Choroid plexus epithelial cell (primary cell): ENCODE measurements around the gene CHST13.

Experiments
- DNase-seq: peaks from one replicate; pipeline ENCODE4 v3.0.0-alpha.2; 2010; ENCODE audit warnings: low read depth
- H3K4me3 ChIP-seq: 2 replicates; pipeline ENCODE4 v1.5.1; 2011; ENCODE audit warnings: low read depth, mild to moderate bottlenecking, control low read depth, low read length, moderate library complexity
- TF ChIP-seq, protein P1 (sequence below): conservative IDR thresholded peaks from 2 replicates; pipeline ENCODE4 v1.5.1; 2011; ENCODE audit warnings: low read depth, mild to moderate bottlenecking, control low read depth, inconsistent platforms, low read length, moderate library complexity

The CHST13 gene

DNA sequence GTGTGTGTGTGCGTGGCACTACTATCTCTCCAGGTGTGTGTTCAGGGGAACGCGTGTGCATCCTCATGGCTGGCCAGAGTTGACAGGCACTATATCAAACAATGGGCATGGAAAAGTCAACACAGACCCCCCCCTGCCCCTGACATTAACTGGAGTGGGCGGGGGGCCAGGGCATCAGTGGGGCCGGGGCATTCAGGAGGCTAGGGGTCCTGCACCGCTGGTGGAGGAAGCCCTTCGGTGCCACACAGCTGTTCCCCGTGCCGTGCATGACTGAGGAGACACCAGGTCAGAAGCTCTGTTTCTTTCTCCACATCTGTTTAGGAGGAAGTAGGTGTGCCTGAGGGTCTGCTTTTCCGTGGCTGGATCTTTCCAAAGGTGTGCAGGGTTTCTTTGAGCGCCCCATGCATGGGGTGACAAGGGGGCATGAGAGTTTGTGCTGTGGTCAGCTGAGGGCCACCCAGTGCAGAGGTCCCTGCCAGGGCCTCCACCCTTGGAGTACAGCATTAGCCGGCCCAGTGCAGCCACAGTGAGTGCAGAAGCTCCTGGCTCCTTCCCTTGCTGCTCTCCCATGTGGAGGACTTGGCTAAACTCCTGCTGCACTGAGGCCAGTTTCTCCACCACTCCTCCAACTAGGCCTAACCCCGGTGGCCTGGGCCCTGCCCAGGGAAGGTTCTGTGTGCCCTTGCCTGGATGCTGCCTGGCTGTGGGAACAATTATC lies 27.3 kb downstream of the CHST13 start:
- no peak overlapping the region for H3K4me3 ChIP-seq
- DNase-seq = no peak
- TF ChIP-seq, protein P1, sequence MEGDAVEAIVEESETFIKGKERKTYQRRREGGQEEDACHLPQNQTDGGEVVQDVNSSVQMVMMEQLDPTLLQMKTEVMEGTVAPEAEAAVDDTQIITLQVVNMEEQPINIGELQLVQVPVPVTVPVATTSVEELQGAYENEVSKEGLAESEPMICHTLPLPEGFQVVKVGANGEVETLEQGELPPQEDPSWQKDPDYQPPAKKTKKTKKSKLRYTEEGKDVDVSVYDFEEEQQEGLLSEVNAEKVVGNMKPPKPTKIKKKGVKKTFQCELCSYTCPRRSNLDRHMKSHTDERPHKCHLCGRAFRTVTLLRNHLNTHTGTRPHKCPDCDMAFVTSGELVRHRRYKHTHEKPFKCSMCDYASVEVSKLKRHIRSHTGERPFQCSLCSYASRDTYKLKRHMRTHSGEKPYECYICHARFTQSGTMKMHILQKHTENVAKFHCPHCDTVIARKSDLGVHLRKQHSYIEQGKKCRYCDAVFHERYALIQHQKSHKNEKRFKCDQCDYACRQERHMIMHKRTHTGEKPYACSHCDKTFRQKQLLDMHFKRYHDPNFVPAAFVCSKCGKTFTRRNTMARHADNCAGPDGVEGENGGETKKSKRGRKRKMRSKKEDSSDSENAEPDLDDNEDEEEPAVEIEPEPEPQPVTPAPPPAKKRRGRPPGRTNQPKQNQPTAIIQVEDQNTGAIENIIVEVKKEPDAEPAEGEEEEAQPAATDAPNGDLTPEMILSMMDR = no peak

DNA sequence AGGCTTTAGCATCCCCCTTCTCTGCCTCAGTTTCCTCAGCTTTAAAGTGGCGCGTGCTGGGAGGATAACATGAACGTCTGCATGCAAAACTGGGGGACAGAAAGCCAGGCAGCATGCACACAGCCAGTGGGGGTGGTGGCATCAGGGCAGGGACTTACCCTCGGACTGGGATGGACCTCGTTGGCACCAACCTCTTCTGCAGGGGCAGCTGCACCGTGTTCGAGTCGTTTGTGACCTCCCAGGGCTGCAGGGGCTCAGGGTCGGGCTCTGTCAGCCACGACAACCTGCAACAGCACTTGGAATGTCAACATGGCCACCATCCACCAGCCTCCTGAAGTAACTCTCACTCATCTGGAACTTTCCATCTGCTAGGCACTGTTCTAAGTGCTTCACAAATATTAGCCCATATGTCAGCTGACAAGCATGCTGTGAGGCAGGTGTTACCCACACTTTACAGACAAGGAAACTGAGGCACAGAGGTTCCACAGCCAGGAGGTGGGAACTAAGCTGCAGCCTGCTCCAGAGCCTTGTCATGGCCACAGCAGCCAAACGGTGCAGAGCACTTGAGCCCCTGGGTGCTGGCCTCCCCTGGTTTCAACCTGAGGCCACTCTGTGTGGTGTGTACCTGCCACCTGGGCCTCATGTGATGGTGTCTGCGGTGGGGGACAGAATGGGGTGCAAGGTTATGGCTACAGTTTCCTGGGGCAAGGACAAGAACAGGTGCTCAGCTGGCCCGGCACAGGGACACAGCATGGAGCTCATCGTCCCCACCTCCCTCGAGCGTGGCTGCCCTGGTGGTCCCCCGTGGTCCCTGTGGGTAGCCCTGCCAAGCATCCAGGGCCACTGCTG lies 28.1 kb downstream of the CHST13 start:
- no peak for DNase-seq

GRCh38 chr3:126552688-126553283 lies 28.8 kb downstream of the CHST13 start:
- no peak for DNase-seq
- H3K4me3 ChIP-seq = no peak overlapping the region
- TF ChIP-seq, protein P1 = no peak

More for the DNA sequence above, 28.1 kb downstream of the CHST13 start:
- H3K4me3 ChIP-seq = no peak overlapping the region
- TF ChIP-seq, protein P1 = no peak

GRCh38 chr3:126553284-126554084 lies 29.5 kb downstream of the CHST13 start:
- TF ChIP-seq, protein P1 = no peak
- no peak overlapping the region for H3K4me3 ChIP-seq
- DNase-seq = no peak

DNA sequence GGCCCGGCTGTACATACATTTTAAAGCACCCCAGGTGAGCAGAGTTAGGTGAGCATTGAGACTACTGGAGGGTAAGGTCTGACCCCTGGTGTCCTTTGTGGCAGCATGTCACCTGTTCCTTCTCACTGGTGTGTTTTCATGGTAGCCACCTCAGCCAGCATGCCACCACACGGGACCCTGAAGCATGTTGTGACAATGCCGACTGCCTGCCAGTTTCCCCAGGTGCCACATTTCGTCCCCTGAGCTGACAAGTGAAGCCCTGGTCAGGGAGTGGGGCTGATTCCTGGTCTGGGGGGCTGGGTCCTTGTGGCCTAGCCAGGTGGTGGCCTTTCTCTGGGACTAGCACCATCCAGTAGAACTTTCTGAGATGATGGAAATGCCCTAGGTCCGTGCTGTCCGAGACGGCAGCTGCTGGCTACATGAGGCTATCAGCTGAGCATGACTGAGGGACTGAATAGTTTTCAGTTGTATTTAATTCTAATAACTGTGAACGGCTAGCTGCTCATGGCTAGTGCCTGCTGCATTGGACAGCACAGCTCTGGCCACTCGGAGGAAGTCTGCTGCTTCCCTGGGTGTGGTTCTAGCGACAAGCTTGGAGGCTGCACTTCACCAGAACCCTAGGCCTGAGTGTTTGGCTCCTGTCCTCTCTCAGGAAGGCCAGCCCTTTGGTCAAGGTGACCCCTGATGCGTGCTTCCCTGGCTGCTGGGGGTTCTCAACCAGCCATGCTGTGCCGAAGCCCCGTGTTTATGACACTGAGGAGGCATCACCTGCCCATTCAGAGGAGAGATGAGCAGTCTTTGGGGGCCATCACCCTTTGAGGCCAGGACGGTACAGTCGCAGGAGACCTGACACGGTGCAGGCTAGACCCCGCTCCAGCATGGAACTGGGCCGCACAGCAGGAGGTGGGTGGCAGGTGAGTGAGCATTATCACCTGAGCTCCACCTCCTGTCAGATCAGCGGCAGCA lies 30.9 kb downstream of the CHST13 start:
- no peak overlapping the region for H3K4me3 ChIP-seq
- TF ChIP-seq, protein P1 = no peak
- DNase-seq = no peak
